PFSK-1 (cell line): ENCODE data around the gene PCDHGC3.

Experiments
- POLR2AphosphoS5 ChIP-seq: IDR thresholded peaks from 2 replicates; pipeline ENCODE4 v1.6.1; 2012; ENCODE audit warnings: low read depth, mild to moderate bottlenecking, control low read depth, low read length, moderate library complexity
- TF ChIP-seq, protein P1 (sequence below), 2 experiments: IDR thresholded peaks; 2 replicates each; pipeline versions ENCODE4 v1.6.1 to v1.8.0; 2011 to 2012; ENCODE audit warnings: low read depth in 2 of 2, low read length in 2 of 2, control low read depth in 1 of 2, inconsistent platforms in 1 of 2, mild to moderate bottlenecking in 1 of 2, moderate library complexity in 1 of 2; ENCODE audit not compliant: insufficient read depth in 1 of 2

DNA sequence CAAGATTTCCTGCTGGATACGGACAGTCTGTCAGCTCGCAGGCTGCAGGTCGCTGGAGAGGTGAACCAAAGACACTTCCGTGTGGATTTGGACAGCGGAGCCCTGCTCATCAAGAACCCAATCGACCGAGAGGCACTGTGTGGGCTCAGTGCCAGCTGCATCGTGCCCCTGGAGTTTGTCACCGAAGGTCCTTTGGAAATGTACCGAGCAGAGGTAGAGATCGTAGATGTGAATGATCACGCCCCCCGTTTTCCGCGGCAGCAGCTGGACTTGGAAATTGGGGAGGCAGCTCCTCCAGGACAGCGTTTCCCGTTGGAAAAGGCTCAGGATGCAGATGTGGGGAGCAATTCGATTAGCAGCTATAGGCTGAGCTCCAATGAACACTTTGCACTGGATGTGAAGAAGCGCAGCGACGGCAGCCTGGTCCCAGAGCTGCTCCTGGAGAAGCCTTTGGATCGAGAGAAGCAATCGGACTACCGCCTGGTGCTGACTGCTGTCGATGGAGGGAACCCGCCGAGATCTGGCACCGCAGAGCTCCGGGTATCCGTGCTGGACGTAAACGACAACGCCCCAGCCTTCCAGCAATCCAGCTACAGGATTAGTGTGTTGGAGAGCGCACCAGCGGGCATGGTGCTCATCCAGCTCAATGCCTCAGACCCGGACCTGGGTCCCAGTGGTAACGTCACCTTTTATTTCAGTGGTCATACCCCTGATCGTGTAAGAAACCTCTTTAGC, 9.7 kb downstream of the PCDHGC3 start:
- TF ChIP-seq POLR2AphosphoS5 = no peak
- TF ChIP-seq, protein P1, sequence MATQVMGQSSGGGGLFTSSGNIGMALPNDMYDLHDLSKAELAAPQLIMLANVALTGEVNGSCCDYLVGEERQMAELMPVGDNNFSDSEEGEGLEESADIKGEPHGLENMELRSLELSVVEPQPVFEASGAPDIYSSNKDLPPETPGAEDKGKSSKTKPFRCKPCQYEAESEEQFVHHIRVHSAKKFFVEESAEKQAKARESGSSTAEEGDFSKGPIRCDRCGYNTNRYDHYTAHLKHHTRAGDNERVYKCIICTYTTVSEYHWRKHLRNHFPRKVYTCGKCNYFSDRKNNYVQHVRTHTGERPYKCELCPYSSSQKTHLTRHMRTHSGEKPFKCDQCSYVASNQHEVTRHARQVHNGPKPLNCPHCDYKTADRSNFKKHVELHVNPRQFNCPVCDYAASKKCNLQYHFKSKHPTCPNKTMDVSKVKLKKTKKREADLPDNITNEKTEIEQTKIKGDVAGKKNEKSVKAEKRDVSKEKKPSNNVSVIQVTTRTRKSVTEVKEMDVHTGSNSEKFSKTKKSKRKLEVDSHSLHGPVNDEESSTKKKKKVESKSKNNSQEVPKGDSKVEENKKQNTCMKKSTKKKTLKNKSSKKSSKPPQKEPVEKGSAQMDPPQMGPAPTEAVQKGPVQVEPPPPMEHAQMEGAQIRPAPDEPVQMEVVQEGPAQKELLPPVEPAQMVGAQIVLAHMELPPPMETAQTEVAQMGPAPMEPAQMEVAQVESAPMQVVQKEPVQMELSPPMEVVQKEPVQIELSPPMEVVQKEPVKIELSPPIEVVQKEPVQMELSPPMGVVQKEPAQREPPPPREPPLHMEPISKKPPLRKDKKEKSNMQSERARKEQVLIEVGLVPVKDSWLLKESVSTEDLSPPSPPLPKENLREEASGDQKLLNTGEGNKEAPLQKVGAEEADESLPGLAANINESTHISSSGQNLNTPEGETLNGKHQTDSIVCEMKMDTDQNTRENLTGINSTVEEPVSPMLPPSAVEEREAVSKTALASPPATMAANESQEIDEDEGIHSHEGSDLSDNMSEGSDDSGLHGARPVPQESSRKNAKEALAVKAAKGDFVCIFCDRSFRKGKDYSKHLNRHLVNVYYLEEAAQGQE (IDR thresholded peaks at IDR 0.05; ENCODE audit: insufficient read depth in 1 of 2, low read depth in 2 of 2, low read length in 2 of 2) = no peak
